GM19193 (cell line): ENCODE measurements around the gene TBATA.

Experiments used
- POLR2A ChIP-seq: IDR thresholded peaks from 4 replicates; pipeline ENCODE4 v1.6.1; 2011; ENCODE audit not compliant: insufficient read depth, insufficient read length; ENCODE audit errors: extremely low read depth

TBATA gene

GRCh38 chr10:70761031-70761601 lies 24.1 kb downstream of the TBATA start:
- TF ChIP-seq POLR2A, result no peak

GRCh38 chr10:70760271-70760787 lies 24.8 kb downstream of the TBATA start:
- TF ChIP-seq POLR2A, result no peak

GRCh38 chr10:70759781-70760180 lies 25.4 kb downstream of the TBATA start:
- TF ChIP-seq POLR2A, result no peak

GRCh38 chr10:70758757-70759514 lies 26.2 kb downstream of the TBATA start:
- TF ChIP-seq POLR2A, result no peak

- TF ChIP-seq POLR2A, result no peak
These were observed 27.3 kb downstream of the TBATA start for GRCh38 chr10:70757856-70758255.

GRCh38 chr10:70756700-70757360 lies 28.3 kb downstream of the TBATA start:
- TF ChIP-seq POLR2A, result no peak

- no peak for TF ChIP-seq POLR2A
These were observed 31.1 kb downstream of the TBATA start for GRCh38 chr10:70753841-70754621.

- no peak for TF ChIP-seq POLR2A
These were observed 32.0 kb downstream of the TBATA start for GRCh38 chr10:70753026-70753663.

GRCh38 chr10:70752571-70752970 lies 32.6 kb downstream of the TBATA start:
- TF ChIP-seq POLR2A, result no peak

- TF ChIP-seq POLR2A, result no peak
These were observed 33.2 kb downstream of the TBATA start for GRCh38 chr10:70751991-70752390.

GRCh38 chr10:70751356-70751755 lies 33.8 kb downstream of the TBATA start:
- TF ChIP-seq POLR2A, result no peak

- no peak for TF ChIP-seq POLR2A
These were observed 34.9 kb downstream of the TBATA start for GRCh38 chr10:70750156-70750703.

GRCh38 chr10:70749756-70750155 lies 35.4 kb downstream of the TBATA start:
- TF ChIP-seq POLR2A, result no peak
